Esophagus squamous epithelium (tissue), 4 donors: Measurements from ENCODE around the gene PRLR.

Source experiments
- CTCF ChIP-seq, 6 experiments: fragments of 450-650 bp in 4 of 6; fragments of 200-600 bp in 2 of 6; sonication (generic) in 2 of 6; IDR thresholded peaks; one replicate each; pipeline ENCODE4 v1.5.1; 2016 to 2019; ENCODE audit warnings: antibody characterized with exemption in 6 of 6, mild to moderate bottlenecking in 4 of 6, moderate library complexity in 4 of 6
- POLR2A ChIP-seq, 4 donors: fragments of 450-650 bp; IDR thresholded peaks; one replicate each; pipeline ENCODE4 v1.6.1; 2017; ENCODE audit warnings: antibody characterized with exemption in 4 of 4, mild to moderate bottlenecking in 4 of 4, moderate library complexity in 3 of 4

- no peak for TF ChIP-seq CTCF (IDR thresholded peaks at IDR 0.05)
- no peak for TF ChIP-seq POLR2A (IDR thresholded peaks at IDR 0.05)
Measured at GRCh38 chr5:35172533-35172932, 57.8 kb downstream of the PRLR start.
